Mesothelial cell of epicardium (in vitro differentiated cells): ENCODE measurements around the gene COL4A2. TPM values are rescaled to one million over a fixed set of nuclear protein-coding genes. Genes with fewer than 3 reads are reported as not detected.

Source experiments
- DNase-seq, 2 experiments: peaks; one replicate each; pipeline ENCODE4 v3.0.0; 2021; ENCODE audit warnings: low spot score in 2 of 2; ENCODE audit not compliant: unreplicated experiment in 2 of 2
- H3K27ac Mint-ChIP-seq: 2 replicates; pipeline ENCODE4 v1.8.0; 2021; ENCODE audit warnings: mixed read lengths
- H3K27me3 Mint-ChIP-seq: 2 replicates; pipeline ENCODE4 v1.8.0; 2021; ENCODE audit warnings: low read depth, mixed read lengths
- H3K36me3 Mint-ChIP-seq: 2 replicates; pipeline ENCODE4 v1.8.0; 2021; ENCODE audit warnings: mixed read lengths
- H3K4me1 Mint-ChIP-seq: 2 replicates; pipeline ENCODE4 v1.8.0; 2021; ENCODE audit warnings: mixed read lengths
- H3K4me3 Mint-ChIP-seq: 2 replicates; pipeline ENCODE4 v1.8.0; 2021; ENCODE audit warnings: mild to moderate bottlenecking, moderate library complexity, mixed read lengths
- H3K9me3 Mint-ChIP-seq: 2 replicates; pipeline ENCODE4 v1.8.0; 2021; ENCODE audit warnings: mixed read lengths
- total RNA-seq: library from RNA; stranded (reverse); gene quantifications from 3 replicates; pipeline ENCODE4 v1.2.1, GENCODE V29; 2021
- TF ChIP-seq, protein P1 (sequence below): fragments of 200-600 bp; sonication (generic); IDR thresholded peaks from one replicate; pipeline ENCODE4 v1.5.0; 2021; ENCODE audit warnings: antibody characterized with exemption; ENCODE audit not compliant: unreplicated experiment

COL4A2 gene
- total RNA-seq, 1 donor from 2014 or later: 469 TPM

DNA sequence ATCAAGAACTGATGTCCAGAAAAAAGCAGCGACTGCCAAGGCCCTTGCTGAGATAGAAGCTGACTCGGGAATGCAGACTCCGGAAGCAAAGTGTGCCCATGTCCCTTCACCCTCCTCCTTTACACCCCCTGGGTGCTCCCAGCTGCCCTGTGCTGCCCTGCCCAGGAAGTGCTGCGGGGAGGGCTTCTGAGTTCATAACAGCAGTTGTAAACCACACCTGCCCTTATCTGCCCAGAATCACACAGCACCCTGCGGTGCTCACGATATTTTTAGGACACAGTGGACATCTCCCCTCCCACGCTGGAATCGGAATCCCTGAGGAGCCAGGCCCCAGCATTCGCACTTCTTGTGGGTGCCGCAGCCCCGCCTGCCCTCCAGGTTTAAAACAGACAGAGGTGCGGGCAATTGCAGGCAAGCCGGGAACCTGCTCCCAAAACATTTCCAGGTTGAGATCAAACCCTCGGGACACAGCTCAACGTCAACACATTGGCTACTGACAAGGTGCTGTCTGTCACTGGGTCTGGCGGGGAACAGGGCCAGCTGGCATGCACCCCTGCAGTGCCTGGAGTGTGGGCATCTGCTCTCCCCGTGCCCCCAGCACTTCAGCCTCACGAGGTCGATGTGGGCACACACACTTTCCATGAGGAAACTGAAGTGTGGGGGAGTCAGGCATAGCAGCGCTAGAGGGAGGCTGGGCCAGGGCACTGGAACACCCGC is 217.6 kb downstream of the COL4A2 start:
- H3K36me3 Mint-ChIP-seq: no peaks in the 10 kb centered on the region
- DNase-seq: no peak
- H3K4me1 Mint-ChIP-seq: peaks cover 36% of the 10 kb centered on the region
- H3K9me3 Mint-ChIP-seq: no peaks in the 10 kb centered on the region
- TF ChIP-seq, protein P1, sequence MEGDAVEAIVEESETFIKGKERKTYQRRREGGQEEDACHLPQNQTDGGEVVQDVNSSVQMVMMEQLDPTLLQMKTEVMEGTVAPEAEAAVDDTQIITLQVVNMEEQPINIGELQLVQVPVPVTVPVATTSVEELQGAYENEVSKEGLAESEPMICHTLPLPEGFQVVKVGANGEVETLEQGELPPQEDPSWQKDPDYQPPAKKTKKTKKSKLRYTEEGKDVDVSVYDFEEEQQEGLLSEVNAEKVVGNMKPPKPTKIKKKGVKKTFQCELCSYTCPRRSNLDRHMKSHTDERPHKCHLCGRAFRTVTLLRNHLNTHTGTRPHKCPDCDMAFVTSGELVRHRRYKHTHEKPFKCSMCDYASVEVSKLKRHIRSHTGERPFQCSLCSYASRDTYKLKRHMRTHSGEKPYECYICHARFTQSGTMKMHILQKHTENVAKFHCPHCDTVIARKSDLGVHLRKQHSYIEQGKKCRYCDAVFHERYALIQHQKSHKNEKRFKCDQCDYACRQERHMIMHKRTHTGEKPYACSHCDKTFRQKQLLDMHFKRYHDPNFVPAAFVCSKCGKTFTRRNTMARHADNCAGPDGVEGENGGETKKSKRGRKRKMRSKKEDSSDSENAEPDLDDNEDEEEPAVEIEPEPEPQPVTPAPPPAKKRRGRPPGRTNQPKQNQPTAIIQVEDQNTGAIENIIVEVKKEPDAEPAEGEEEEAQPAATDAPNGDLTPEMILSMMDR: no peak
- no peak overlapping the region for H3K4me3 Mint-ChIP-seq
- H3K27me3 Mint-ChIP-seq: no peaks in the 10 kb centered on the region
- H3K27ac Mint-ChIP-seq: peak overlapping the region; percentile 43

DNA sequence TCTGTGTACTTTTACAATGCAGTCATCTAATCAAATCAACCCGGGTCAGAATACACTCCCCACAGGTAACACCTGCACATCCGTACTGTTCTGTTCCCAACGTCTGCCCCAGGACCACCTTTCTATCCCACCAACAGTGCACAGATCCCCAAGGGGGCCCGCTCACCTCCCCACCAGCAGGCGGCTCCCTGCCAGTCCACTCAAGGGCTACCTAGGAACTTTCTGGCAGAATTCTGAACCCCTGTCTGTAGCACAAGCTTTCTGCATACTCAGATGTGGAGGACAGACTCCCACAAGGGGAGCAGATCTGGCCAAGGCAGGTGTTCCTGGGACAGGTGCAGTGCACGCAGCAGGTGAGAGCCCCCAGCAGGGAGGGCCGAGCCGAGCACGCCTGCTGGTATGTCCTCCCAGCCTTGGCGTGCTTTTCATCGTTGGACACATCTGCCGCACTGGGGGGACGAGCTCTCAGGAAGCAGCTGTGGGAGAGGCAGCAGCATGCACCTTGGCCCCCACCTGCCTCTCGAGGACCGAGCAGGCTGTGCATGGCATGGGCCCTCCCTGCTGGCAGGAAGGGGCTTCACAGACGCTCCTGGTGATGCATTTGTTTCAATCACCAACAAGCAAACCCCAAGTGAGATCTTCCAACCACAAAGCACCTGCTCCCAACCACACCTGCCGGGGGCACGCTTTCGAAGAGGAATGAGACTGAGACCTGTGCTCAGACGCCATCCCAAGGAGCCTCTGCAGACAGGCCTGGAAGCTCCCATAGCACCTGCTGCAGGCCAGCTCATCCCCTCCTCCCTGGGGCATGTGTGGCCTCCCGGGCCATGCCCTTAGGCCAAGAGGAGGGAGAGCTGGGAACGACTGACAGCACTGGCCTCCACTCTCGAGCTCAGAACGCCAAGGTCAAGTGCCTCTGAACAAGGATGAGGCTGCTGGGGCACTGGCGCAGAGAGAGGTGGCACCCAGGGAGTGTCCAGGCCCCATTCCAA is 218.5 kb downstream of the COL4A2 start:
- no peak overlapping the region for H3K27ac Mint-ChIP-seq
- no peak overlapping the region for H3K4me3 Mint-ChIP-seq
- H3K27me3 Mint-ChIP-seq: no peaks in the 10 kb centered on the region
- no peak for DNase-seq
- H3K4me1 Mint-ChIP-seq: peaks cover 38% of the 10 kb centered on the region
- H3K36me3 Mint-ChIP-seq: no peaks in the 10 kb centered on the region
- TF ChIP-seq, protein P1: no peak
- H3K9me3 Mint-ChIP-seq: no peaks in the 10 kb centered on the region

DNA sequence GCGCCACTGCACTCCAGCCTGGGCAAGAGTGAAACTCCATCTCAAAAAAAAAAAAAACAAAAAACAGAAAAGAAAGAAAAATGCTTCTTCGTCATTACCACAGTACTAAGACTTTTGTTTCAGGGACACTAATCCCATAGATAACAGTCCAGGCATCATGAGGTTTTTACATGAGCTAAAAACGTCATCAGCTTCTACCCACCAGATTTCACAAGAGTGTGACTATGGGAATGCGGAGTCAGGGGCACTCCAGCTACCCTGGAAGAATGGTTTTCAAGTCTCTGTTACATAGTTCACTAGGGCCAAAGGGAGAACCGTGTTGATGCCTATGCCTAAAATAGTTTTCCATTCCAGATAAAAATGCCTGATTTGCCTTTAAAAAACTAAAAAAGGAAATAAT is 221.3 kb downstream of the COL4A2 start:
- Mint-ChIP-seq H3K4me1 (peaks cover 43% of the 10 kb centered on the region), H3K27ac (peak overlapping the region; percentile 75), H3K27me3 (no peaks in the 10 kb centered on the region), H3K36me3 (no peaks in the 10 kb centered on the region), H3K9me3 (no peaks in the 10 kb centered on the region), H3K4me3 (no peak overlapping the region)
- TF ChIP-seq, protein P1: no peak
- DNase-seq: no peak

GRCh38 chr13:110528911-110529310 is 221.8 kb downstream of the COL4A2 start:
- no peaks in the 10 kb centered on the region for H3K36me3 Mint-ChIP-seq
- no peak overlapping the region for H3K4me3 Mint-ChIP-seq
- TF ChIP-seq, protein P1: no peak
- no peaks in the 10 kb centered on the region for H3K9me3 Mint-ChIP-seq
- peak overlapping the region; percentile 84 for H3K27ac Mint-ChIP-seq
- no peaks in the 10 kb centered on the region for H3K27me3 Mint-ChIP-seq
- DNase-seq: no peak
- H3K4me1 Mint-ChIP-seq: peaks cover 46% of the 10 kb centered on the region

- Mint-ChIP-seq H3K9me3 (no peaks in the 10 kb centered on the region), H3K27me3 (no peaks in the 10 kb centered on the region), H3K4me1 (peaks cover 44% of the 10 kb centered on the region), H3K4me3 (no peak overlapping the region), H3K36me3 (no peaks in the 10 kb centered on the region), H3K27ac (peak overlapping the region; percentile 84)
- DNase-seq: no peak
- TF ChIP-seq, protein P1: no peak
These were observed 222.6 kb downstream of the COL4A2 start for GRCh38 chr13:110529522-110530311.
